GM21717 (cell line): Measurements from ENCODE around the gene LRRC10B.

Experiments used
- ATAC-seq: cut with Tn5 transposase; IDR thresholded peaks from one replicate; pipeline ENCODE4 v1.9.1; 2021; ENCODE audit warnings: mild to moderate bottlenecking, moderate library complexity; ENCODE audit not compliant: unreplicated experiment

The LRRC10B gene

GRCh38 chr11:61507012-61507768 is 1.4 kb upstream of the LRRC10B start:
- ATAC-seq: no peak

- ATAC-seq: no peak
These were observed 787 bp downstream of the LRRC10B start for GRCh38 chr11:61509043-61510029.

- ATAC-seq: no peak
These were observed 1.8 kb downstream of the LRRC10B start for GRCh38 chr11:61510166-61510919.

GRCh38 chr11:61510974-61511373 is 2.4 kb downstream of the LRRC10B start:
- ATAC-seq: no peak

GRCh38 chr11:61511383-61511782 is 2.8 kb downstream of the LRRC10B start:
- no peak for ATAC-seq

GRCh38 chr11:61512435-61512834 is 3.9 kb downstream of the LRRC10B start:
- ATAC-seq: no peak

- ATAC-seq: no peak
These were observed 4.7 kb downstream of the LRRC10B start for GRCh38 chr11:61513143-61513765.

GRCh38 chr11:61514050-61514917 is 5.7 kb downstream of the LRRC10B start:
- no peak for ATAC-seq

- ATAC-seq: no peak
These were observed 7.1 kb downstream of the LRRC10B start for GRCh38 chr11:61515686-61516085.

- ATAC-seq: no peak
These were observed 7.6 kb downstream of the LRRC10B start for GRCh38 chr11:61516191-61516590.

GRCh38 chr11:61516675-61517572 is 8.4 kb downstream of the LRRC10B start:
- ATAC-seq: no peak

GRCh38 chr11:61518032-61518795 is 9.7 kb downstream of the LRRC10B start:
- ATAC-seq: no peak

- ATAC-seq: no peak
These were observed 14.3 kb downstream of the LRRC10B start for GRCh38 chr11:61522881-61523280.

- no peak for ATAC-seq
These were observed 15.9 kb downstream of the LRRC10B start for GRCh38 chr11:61524446-61524845.

GRCh38 chr11:61524963-61525587 is 16.5 kb downstream of the LRRC10B start:
- ATAC-seq: no peak

- no peak for ATAC-seq
These were observed 17.7 kb downstream of the LRRC10B start for GRCh38 chr11:61526229-61526628.

GRCh38 chr11:61526956-61527731 is 18.6 kb downstream of the LRRC10B start:
- ATAC-seq: no peak
